ENCODE data around the gene IGFBPL1. TPM values are rescaled to one million over a fixed set of nuclear protein-coding genes. Genes with fewer than 3 reads are reported as not detected.

IGFBPL1 gene
- 0.07 TPM in 1 of 2 replicates, not detected in the other for total RNA-seq

GRCh38 chr9:38423973-38424843 is at the start of gene IGFBPL1:
Gene IGFBPL1, minus strand, starts transcription at chr9:38424454. Its CDS starts 30 bp downstream, at chr9:38424424.

GRCh38 chr9:38392235-38393127 is 31.8 kb downstream of the IGFBPL1 start, which contains the start of gene ALDH1B1:
Gene ALDH1B1, plus strand, starts transcription at chr9:38392702. Its CDS starts 3,047 bp downstream, at chr9:38395749.

Other genes starting within 250 kb of the IGFBPL1 start
- gene ALDH1B1, start 31.8 kb downstream of the IGFBPL1 start, total RNA-seq = 8.9 and 37.9 TPM in 2 replicates
- 1.0 and 1.9 TPM in 2 replicates for gene ANKRD18A, start 196.1 kb upstream of the IGFBPL1 start, total RNA-seq